Measurements from ENCODE around the gene GPR55. TPM values are rescaled to one million over a fixed set of nuclear protein-coding genes. Genes with fewer than 3 reads are reported as not detected.

Gene GPR55
- total RNA-seq, 2 donors from 2014 or later = not detected

DNA sequence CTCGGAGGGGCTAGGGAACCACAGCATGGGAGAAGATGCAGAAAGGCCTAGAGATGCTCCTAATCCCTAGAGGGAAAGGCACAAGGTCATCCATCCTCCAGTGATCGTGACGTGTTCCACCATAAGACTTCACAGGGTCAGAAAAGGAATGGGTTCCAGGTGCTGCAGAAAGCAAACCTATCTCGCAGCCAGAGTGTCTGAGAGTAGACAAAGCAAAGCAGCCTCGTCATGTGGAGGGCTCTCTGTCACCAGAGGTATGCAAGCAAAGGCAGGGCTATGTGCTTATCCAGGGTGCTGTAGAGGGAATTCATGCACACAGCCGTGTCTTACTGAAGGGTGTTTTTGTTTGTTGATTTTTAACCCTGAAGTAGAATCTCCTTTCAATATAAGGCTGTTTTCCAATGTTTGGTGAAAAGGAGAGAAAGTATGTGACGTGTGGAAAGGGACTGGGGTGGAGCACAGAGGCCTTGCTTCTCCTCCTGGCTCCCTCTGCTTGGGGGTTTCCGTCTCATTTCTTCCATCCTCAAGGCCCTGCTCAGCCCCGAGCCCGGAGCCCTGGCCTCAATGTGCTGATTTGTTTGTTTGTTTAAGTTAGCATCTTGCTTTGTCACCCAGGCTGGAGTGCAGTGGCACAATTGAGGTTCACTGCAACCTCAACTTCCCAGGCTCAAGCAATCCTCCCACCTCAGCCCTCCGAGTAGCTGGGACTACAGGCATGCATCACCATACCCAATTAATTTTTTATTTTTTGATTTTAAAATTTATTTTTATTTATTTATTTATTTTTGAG lies 3.0 kb downstream of the GPR55 start:
- TF ChIP-seq CTCF (IDR thresholded peaks at IDR 0.05) = no peak
- Histone ChIP-seq H3K27ac (no peak overlapping the region), H3K4me1 (ENCODE audit: control insufficient read depth in 1 of 2, low read depth in 2 of 2) (no peaks in the 10 kb centered on the region), H3K9me3 (no peaks in the 10 kb centered on the region), H3K36me3 (no peaks in the 10 kb centered on the region), H3K4me3 (no peak overlapping the region), H3K27me3 (replicated peaks; ENCODE audit: insufficient read depth) (no peaks in the 10 kb centered on the region)
- ATAC-seq (ENCODE audit: insufficient number of reproducible peaks, low FRiP score, low read depth) (no peak), DNase-seq (ENCODE audit: low spot score) (no peak)

DNA sequence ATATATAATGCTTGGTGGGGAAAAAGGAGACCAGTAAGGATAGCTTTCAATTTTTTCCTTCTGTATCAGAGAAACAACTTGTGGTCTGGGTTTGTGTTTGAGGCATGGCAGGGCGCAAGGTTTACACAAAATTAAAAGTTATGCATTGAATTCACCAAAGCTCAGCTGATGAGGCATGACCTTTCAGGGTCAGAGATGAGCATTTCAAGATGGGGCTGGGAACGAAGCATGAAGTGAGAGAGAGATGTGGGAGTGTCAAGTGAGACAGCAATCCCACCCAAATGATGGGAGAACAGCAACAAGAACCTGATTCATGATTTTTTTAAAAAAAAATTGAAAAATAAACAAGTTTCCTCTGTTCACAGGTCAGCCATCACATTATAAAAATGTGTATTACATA lies 4.9 kb downstream of the GPR55 start:
- ATAC-seq (ENCODE audit: insufficient number of reproducible peaks, low FRiP score, low read depth) (no peak), DNase-seq (ENCODE audit: low spot score) (no peak)
- Histone ChIP-seq H3K27me3 (replicated peaks; ENCODE audit: insufficient read depth) (no peaks in the 10 kb centered on the region), H3K27ac (no peak overlapping the region), H3K36me3 (no peaks in the 10 kb centered on the region), H3K4me3 (no peak overlapping the region), H3K4me1 (ENCODE audit: control insufficient read depth in 1 of 2, low read depth in 2 of 2) (no peaks in the 10 kb centered on the region), H3K9me3 (no peaks in the 10 kb centered on the region)
- TF ChIP-seq CTCF (IDR thresholded peaks at IDR 0.05) = no peak

DNA sequence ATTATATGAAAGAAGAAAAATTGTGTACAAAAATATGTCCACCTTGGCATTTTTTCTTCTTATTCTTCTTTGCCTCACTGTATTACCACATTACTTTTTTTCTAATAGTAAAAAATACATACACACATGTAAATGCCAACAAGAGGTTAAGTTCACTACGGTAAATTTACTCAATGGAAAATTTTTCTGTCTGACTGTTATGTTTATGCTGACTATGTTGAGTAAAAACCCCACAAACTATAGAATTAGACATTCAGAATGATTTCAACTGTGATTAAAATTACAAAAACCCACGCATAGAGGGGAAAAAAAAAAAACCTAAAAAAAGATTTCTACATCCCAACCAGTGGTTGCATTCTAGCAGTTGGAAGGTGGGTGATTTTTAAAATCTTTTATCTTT lies 5.4 kb downstream of the GPR55 start:
- no peaks in the 10 kb centered on the region for H3K9me3 ChIP-seq
- H3K36me3 ChIP-seq = no peaks in the 10 kb centered on the region
- no peak overlapping the region for H3K4me3 ChIP-seq
- no peak for TF ChIP-seq CTCF (IDR thresholded peaks at IDR 0.05)
- DNase-seq (ENCODE audit: low spot score) (no peak), ATAC-seq (ENCODE audit: insufficient number of reproducible peaks, low FRiP score, low read depth) (no peak)
- no peaks in the 10 kb centered on the region for H3K27me3 ChIP-seq (replicated peaks; ENCODE audit: insufficient read depth)
- no peaks in the 10 kb centered on the region for H3K4me1 ChIP-seq (ENCODE audit: control insufficient read depth in 1 of 2, low read depth in 2 of 2)
- H3K27ac ChIP-seq = no peak overlapping the region

DNA sequence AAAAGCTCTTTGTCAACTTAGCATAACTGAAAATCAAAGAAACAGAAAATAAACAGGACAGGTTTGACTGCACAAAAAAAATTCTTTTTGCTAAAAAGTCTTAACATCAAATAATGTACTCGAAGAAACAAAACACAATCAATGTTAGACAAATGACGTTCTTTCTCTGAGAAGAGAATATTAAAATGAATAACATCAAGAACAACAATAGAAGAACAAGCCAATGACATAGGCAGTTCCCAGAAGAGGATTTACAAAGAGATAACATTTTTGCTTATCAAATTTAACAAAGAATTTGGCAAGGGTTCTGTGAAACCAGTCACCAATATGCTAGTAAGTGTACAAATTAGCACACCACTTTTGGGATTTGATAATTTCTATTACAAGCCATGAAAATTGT lies 5.8 kb downstream of the GPR55 start:
- Histone ChIP-seq H3K9me3 (no peaks in the 10 kb centered on the region), H3K27ac (no peak overlapping the region), H3K4me3 (no peak overlapping the region), H3K36me3 (no peaks in the 10 kb centered on the region), H3K27me3 (replicated peaks; ENCODE audit: insufficient read depth) (no peaks in the 10 kb centered on the region), H3K4me1 (ENCODE audit: control insufficient read depth in 1 of 2, low read depth in 2 of 2) (no peaks in the 10 kb centered on the region)
- TF ChIP-seq CTCF (IDR thresholded peaks at IDR 0.05) = no peak
- ATAC-seq (ENCODE audit: insufficient number of reproducible peaks, low FRiP score, low read depth) = no peak
- DNase-seq (ENCODE audit: low spot score) = no peak

- Histone ChIP-seq H3K9me3 (no peaks in the 10 kb centered on the region), H3K27me3 (replicated peaks; ENCODE audit: insufficient read depth) (no peaks in the 10 kb centered on the region), H3K36me3 (no peaks in the 10 kb centered on the region), H3K4me3 (no peak overlapping the region), H3K27ac (no peak overlapping the region), H3K4me1 (ENCODE audit: control insufficient read depth in 1 of 2, low read depth in 2 of 2) (no peaks in the 10 kb centered on the region)
- TF ChIP-seq CTCF (IDR thresholded peaks at IDR 0.05) = no peak
- no peak for ATAC-seq (ENCODE audit: insufficient number of reproducible peaks, low FRiP score, low read depth)
- no peak for DNase-seq (ENCODE audit: low spot score)
These were observed 8.8 kb downstream of the GPR55 start for GRCh38 chr2:230916218-230916617.
